ENCODE measurements around the gene SLC39A7.

SLC39A7 gene, protein sequence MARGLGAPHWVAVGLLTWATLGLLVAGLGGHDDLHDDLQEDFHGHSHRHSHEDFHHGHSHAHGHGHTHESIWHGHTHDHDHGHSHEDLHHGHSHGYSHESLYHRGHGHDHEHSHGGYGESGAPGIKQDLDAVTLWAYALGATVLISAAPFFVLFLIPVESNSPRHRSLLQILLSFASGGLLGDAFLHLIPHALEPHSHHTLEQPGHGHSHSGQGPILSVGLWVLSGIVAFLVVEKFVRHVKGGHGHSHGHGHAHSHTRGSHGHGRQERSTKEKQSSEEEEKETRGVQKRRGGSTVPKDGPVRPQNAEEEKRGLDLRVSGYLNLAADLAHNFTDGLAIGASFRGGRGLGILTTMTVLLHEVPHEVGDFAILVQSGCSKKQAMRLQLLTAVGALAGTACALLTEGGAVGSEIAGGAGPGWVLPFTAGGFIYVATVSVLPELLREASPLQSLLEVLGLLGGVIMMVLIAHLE

DNA sequence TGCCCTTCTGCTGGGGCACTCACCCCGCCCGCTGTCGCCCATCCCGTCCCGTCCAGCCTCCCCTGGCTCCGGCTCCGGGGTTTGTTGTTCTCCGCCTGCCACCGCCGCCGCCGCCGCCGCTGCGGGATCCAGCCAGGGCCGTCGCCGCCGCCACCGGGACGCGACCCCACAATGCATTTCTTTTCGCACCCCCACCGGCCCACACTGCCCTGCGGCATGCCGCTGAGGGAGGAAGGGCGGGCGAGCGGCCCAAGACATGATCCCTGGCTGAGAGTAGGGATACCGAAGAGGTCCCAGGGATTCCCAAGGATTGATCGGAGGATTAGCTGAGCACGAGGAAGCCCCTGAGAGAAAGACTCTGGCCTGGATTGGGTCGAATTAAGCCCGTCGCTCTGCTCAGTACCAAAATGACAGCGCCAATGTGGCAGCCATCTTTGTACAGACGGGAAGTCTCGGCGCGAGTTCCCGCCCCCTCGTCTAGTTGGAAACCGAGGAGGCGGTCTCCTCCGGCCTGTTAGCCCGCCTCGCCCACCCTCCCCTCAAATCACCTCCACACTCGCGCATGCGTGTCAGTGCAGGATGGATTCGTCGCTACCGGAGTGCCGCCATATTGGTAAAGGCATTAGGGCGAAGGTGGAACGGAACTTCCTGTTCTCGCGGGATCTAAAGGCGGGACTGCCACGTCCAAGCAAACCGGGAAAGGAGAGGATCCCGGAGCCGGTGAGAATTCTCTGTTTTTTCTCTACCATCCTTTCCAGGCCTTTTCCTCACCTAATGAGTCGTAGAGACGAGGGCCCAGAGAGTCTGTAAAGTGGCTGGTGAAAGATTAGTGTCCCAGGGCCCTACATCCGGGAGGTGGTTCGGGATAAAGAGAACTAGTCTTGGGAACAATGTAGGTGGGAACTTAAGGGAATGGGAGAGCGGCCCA, at the start of gene SLC39A7, which contains the start of gene RXRB:
SLC39A7 (plus strand) TSS at position 649 of the 928 bp plus-strand sequence. CDS start 379 bp downstream, outside the sequence.
RXRB (minus strand) TSS at position 447 of the 928 bp plus-strand sequence; CDS start at position 258, 189 bp downstream.
- Histone ChIP-seq H3K36me3 (ENCODE audit: control insufficient read depth, insufficient read depth, low read length) (peaks cover 23% of the 10 kb centered on the region), H3K9ac (ENCODE audit: low read length) (peak within 1 kb of the TSS; percentile 97), H3K4me3 (ENCODE audit: low read length) (peak within 1 kb of the TSS; percentile 72), H3K9me3 (ENCODE audit: control insufficient read depth, low read length) (no peaks in the 10 kb centered on the region), H3K4me1 (ENCODE audit: control insufficient read depth, insufficient read depth, low read length) (peaks cover 57% of the 10 kb centered on the region), H3K27me3 (ENCODE audit: control insufficient read depth, insufficient read depth, low read length) (no peaks in the 10 kb centered on the region)

- H3K4me1 ChIP-seq (ENCODE audit: control insufficient read depth, insufficient read depth, low read length), result no peaks in the 10 kb centered on the region
- no peak overlapping the region for H3K9ac ChIP-seq (ENCODE audit: low read length)
- no peaks in the 10 kb centered on the region for H3K9me3 ChIP-seq (ENCODE audit: control insufficient read depth, low read length)
- H3K4me3 ChIP-seq (ENCODE audit: low read length), result no peak overlapping the region
- no peaks in the 10 kb centered on the region for H3K36me3 ChIP-seq (ENCODE audit: control insufficient read depth, insufficient read depth, low read length)
- H3K27me3 ChIP-seq (ENCODE audit: control insufficient read depth, insufficient read depth, low read length), result peaks cover 3% of the 10 kb centered on the region
These were observed 49.6 kb upstream of the SLC39A7 start for GRCh38 chr6:33151050-33151449.

- Histone ChIP-seq H3K9ac (ENCODE audit: low read length) (no peak overlapping the region), H3K27me3 (ENCODE audit: control insufficient read depth, insufficient read depth, low read length) (peaks cover 3% of the 10 kb centered on the region), H3K36me3 (ENCODE audit: control insufficient read depth, insufficient read depth, low read length) (no peaks in the 10 kb centered on the region), H3K4me1 (ENCODE audit: control insufficient read depth, insufficient read depth, low read length) (no peaks in the 10 kb centered on the region), H3K9me3 (ENCODE audit: control insufficient read depth, low read length) (no peaks in the 10 kb centered on the region), H3K4me3 (ENCODE audit: low read length) (no peak overlapping the region)
These were observed 46.3 kb upstream of the SLC39A7 start for GRCh38 chr6:33154349-33154748.

- Histone ChIP-seq H3K4me1 (ENCODE audit: control insufficient read depth, insufficient read depth, low read length) (peaks cover 10% of the 10 kb centered on the region), H3K9ac (ENCODE audit: low read length) (no peak overlapping the region)
These were observed 44.1 kb upstream of the SLC39A7 start for GRCh38 chr6:33156561-33156960.

DNA sequence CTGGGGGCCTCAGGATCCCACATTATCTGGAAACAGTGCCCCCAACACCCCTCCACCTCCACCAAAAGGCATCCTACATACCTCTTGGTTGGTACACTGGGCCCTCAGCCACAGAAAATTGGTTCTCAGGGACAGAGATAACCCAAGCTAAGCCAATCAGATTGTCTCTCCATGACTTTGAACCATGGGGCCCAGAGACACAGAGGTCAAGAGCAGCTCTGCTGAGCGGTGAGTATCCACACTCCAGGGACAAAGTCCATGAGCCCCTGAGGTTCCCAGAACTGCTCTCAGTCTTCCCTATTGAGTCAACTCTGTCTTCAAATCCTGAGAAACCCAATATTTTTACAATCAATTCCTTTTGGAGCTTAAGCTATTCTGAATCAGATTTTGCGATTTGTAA, 43.7 kb upstream of the SLC39A7 start:
- H3K36me3 ChIP-seq (ENCODE audit: control insufficient read depth, insufficient read depth, low read length), result no peaks in the 10 kb centered on the region
- peaks cover 14% of the 10 kb centered on the region for H3K4me1 ChIP-seq (ENCODE audit: control insufficient read depth, insufficient read depth, low read length)
- H3K9me3 ChIP-seq (ENCODE audit: control insufficient read depth, low read length), result no peaks in the 10 kb centered on the region
- no peak overlapping the region for H3K9ac ChIP-seq (ENCODE audit: low read length)
- H3K4me3 ChIP-seq (ENCODE audit: low read length), result no peak overlapping the region
- H3K27me3 ChIP-seq (ENCODE audit: control insufficient read depth, insufficient read depth, low read length), result peaks cover 2% of the 10 kb centered on the region

More at GRCh38 chr6:33156561-33156960, 44.1 kb upstream of the SLC39A7 start:
- no peaks in the 10 kb centered on the region for H3K36me3 ChIP-seq (ENCODE audit: control insufficient read depth, insufficient read depth, low read length)
- no peaks in the 10 kb centered on the region for H3K27me3 ChIP-seq (ENCODE audit: control insufficient read depth, insufficient read depth, low read length)
- no peak overlapping the region for H3K4me3 ChIP-seq (ENCODE audit: low read length)
- no peaks in the 10 kb centered on the region for H3K9me3 ChIP-seq (ENCODE audit: control insufficient read depth, low read length)

DNA sequence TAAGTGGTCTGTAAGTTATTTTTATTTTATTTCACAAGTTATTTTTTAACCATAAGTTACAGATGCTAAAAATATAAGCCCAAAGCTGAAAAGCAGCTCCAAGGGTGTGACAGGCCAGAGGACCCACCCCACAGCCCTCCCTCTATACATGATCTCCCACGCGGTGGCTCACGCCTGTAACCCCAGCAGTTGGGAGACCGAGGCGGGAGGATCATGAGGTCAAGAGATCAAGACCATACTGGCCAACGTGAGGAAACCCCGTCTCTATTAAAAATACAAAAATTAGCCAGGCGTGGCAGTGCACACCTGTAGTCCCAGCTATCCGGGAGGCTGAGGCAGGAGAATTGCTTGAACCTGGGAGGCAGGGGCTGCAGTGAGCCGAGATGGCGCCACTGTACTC, 40.6 kb upstream of the SLC39A7 start:
- H3K9me3 ChIP-seq (ENCODE audit: control insufficient read depth, low read length), result no peaks in the 10 kb centered on the region
- H3K9ac ChIP-seq (ENCODE audit: low read length), result no peak overlapping the region
- H3K4me1 ChIP-seq (ENCODE audit: control insufficient read depth, insufficient read depth, low read length), result peaks cover 17% of the 10 kb centered on the region
- no peak overlapping the region for H3K4me3 ChIP-seq (ENCODE audit: low read length)
- H3K36me3 ChIP-seq (ENCODE audit: control insufficient read depth, insufficient read depth, low read length), result no peaks in the 10 kb centered on the region
- peaks cover 7% of the 10 kb centered on the region for H3K27me3 ChIP-seq (ENCODE audit: control insufficient read depth, insufficient read depth, low read length)

GRCh38 chr6:33160728-33161344, 39.8 kb upstream of the SLC39A7 start:
- peaks cover 7% of the 10 kb centered on the region for H3K27me3 ChIP-seq (ENCODE audit: control insufficient read depth, insufficient read depth, low read length)
- H3K4me3 ChIP-seq (ENCODE audit: low read length), result peak overlapping the region; percentile 49
- H3K36me3 ChIP-seq (ENCODE audit: control insufficient read depth, insufficient read depth, low read length), result no peaks in the 10 kb centered on the region
- peaks cover 17% of the 10 kb centered on the region for H3K4me1 ChIP-seq (ENCODE audit: control insufficient read depth, insufficient read depth, low read length)
- no peaks in the 10 kb centered on the region for H3K9me3 ChIP-seq (ENCODE audit: control insufficient read depth, low read length)
- no peak overlapping the region for H3K9ac ChIP-seq (ENCODE audit: low read length)

- no peaks in the 10 kb centered on the region for H3K9me3 ChIP-seq (ENCODE audit: control insufficient read depth, low read length)
- peak overlapping the region; percentile 69 for H3K9ac ChIP-seq (ENCODE audit: low read length)
- H3K4me3 ChIP-seq (ENCODE audit: low read length), result peak overlapping the region; percentile 49
- peaks cover 17% of the 10 kb centered on the region for H3K4me1 ChIP-seq (ENCODE audit: control insufficient read depth, insufficient read depth, low read length)
- peaks cover 7% of the 10 kb centered on the region for H3K27me3 ChIP-seq (ENCODE audit: control insufficient read depth, insufficient read depth, low read length)
- no peaks in the 10 kb centered on the region for H3K36me3 ChIP-seq (ENCODE audit: control insufficient read depth, insufficient read depth, low read length)
These were observed 39.0 kb upstream of the SLC39A7 start for GRCh38 chr6:33161354-33162331.

- H3K36me3 ChIP-seq (ENCODE audit: control insufficient read depth, insufficient read depth, low read length), result no peaks in the 10 kb centered on the region
- H3K27me3 ChIP-seq (ENCODE audit: control insufficient read depth, insufficient read depth, low read length), result peaks cover 7% of the 10 kb centered on the region
These were observed 37.1 kb upstream of the SLC39A7 start for GRCh38 chr6:33163540-33163939.

GRCh38 chr6:33164176-33164575, 36.5 kb upstream of the SLC39A7 start:
- Histone ChIP-seq H3K36me3 (ENCODE audit: control insufficient read depth, insufficient read depth, low read length) (no peaks in the 10 kb centered on the region), H3K9ac (ENCODE audit: low read length) (no peak overlapping the region), H3K27me3 (ENCODE audit: control insufficient read depth, insufficient read depth, low read length) (peaks cover 7% of the 10 kb centered on the region), H3K9me3 (ENCODE audit: control insufficient read depth, low read length) (no peaks in the 10 kb centered on the region), H3K4me1 (ENCODE audit: control insufficient read depth, insufficient read depth, low read length) (peaks cover 17% of the 10 kb centered on the region), H3K4me3 (ENCODE audit: low read length) (no peak overlapping the region)

More at GRCh38 chr6:33163540-33163939, 37.1 kb upstream of the SLC39A7 start:
- H3K4me1 ChIP-seq (ENCODE audit: control insufficient read depth, insufficient read depth, low read length), result peaks cover 17% of the 10 kb centered on the region
- no peaks in the 10 kb centered on the region for H3K9me3 ChIP-seq (ENCODE audit: control insufficient read depth, low read length)
- no peak overlapping the region for H3K9ac ChIP-seq (ENCODE audit: low read length)
- H3K4me3 ChIP-seq (ENCODE audit: low read length), result no peak overlapping the region

Measured in mucosa of stomach (tissue), 1 donor.